ENCODE results near the gene CCNF.

Gene CCNF

GRCh38 chr16:2485811-2486507 lies 56.7 kb downstream of the CCNF start:
- DNase-seq (ENCODE audit: low read depth in 2 of 2): no peak

- no peak for DNase-seq (ENCODE audit: low read depth in 2 of 2)
Observed at GRCh38 chr16:2486645-2487516, 57.6 kb downstream of the CCNF start.

GRCh38 chr16:2487517-2487842 lies 58.2 kb downstream of the CCNF start:
- DNase-seq (ENCODE audit: low read depth in 2 of 2): no peak

GRCh38 chr16:2487903-2488531 lies 58.8 kb downstream of the CCNF start:
- DNase-seq (ENCODE audit: low read depth in 2 of 2): no peak

GRCh38 chr16:2489581-2489980 lies 60.3 kb downstream of the CCNF start:
- no peak for DNase-seq (ENCODE audit: low read depth in 2 of 2)

- DNase-seq (ENCODE audit: low read depth in 2 of 2): no peak
Observed at GRCh38 chr16:2490190-2491105, 61.2 kb downstream of the CCNF start.

GRCh38 chr16:2492292-2492691 lies 63.0 kb downstream of the CCNF start:
- DNase-seq (ENCODE audit: low read depth in 2 of 2): no peak

GRCh38 chr16:2493605-2494004 lies 64.4 kb downstream of the CCNF start:
- DNase-seq (ENCODE audit: low read depth in 2 of 2): no peak

DNA sequence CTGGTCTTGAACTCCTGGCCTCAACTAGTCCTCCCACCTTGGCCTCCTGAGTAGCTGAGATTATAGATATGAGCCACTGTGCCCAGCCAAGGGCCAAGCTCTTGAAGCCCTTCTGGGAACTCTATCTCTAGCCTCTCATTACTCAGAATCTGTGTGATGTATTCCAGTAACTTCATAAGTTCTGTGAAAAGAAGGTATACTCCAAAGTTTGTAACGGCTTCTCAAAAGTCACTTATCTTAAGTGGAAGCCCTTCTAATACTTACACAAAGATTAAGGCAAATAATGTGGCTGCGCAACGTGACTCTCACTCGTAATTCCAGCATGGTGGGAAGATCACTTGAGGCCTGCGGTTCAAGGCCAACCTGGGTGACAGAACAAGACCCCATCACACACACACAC lies 65.4 kb downstream of the CCNF start:
- DNase-seq (ENCODE audit: low read depth in 2 of 2): no peak

GRCh38 chr16:2495041-2495440 lies 65.8 kb downstream of the CCNF start:
- no peak for DNase-seq (ENCODE audit: low read depth in 2 of 2)

DNA sequence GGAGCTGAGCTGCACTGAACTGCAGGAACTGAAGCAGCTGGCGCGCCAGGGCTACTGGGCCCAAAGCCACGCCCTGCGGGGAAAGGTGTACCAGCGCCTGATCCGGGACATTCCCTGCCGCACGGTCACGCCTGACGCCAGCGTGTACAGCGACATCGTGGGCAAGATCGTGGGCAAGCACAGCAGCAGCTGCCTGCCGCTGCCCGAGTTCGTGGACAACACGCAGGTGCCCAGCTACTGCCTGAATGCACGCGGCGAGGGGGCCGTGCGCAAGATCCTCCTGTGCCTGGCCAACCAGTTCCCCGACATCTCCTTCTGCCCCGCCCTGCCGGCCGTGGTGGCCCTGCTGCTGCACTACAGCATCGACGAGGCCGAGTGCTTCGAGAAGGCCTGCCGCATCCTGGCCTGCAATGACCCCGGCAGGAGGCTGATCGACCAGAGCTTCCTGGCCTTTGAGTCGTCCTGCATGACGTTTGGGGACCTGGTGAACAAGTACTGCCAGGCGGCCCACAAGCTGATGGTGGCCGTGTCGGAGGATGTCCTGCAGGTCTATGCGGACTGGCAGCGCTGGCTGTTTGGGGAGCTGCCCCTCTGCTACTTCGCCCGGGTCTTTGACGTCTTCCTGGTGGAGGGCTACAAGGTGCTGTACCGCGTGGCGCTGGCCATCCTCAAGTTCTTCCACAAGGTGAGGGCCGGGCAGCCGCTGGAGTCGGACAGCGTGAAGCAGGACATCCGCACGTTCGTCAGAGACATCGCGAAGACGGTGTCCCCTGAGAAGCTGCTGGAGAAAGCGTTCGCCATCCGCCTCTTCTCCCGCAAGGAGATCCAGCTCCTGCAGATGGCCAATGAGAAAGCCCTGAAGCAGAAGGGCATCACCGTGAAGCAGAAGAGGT lies 67.2 kb downstream of the CCNF start:
- DNase-seq (ENCODE audit: low read depth in 2 of 2): no peak

- no peak for DNase-seq (ENCODE audit: low read depth in 2 of 2)
Observed at GRCh38 chr16:2497116-2497630, 67.9 kb downstream of the CCNF start.

DNA sequence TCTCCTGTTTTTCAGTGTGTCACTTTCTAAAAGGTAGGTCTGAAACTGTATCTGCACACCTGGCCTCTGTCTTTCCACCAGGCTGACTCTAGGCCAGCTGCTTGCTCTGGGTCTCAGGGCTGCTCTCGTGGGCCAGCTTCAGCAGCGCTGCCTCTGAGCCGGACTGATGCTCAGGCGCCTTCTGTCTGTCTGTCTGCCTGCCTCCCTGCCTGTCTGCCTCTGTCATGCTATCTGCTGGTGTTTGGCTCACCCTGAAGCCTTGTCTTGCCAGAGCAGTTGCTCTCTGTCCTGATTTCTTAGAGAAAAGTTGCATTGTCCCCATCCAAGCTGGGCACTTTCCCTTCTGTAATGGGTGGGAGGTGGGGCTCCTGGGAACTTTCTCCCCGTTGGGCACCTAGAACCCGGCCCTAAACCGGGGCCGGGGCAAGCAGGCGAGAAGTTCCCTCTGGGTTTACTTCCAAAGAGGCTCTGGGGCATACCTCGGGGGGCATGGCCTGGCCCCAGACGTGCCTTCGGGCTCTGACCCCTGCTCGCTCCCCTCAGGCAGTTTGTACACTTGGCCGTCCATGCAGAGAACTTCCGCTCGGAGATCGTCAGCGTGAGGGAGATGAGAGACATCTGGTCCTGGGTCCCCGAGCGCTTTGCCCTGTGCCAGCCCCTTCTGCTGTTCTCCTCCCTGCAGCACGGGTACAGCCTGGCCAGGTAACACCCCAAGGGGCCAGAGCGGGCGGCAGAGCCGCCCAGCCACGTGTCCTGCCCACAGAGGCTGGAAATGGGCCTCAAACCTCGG lies 68.6 kb downstream of the CCNF start:
- DNase-seq (ENCODE audit: low read depth in 2 of 2): no peak

DNA sequence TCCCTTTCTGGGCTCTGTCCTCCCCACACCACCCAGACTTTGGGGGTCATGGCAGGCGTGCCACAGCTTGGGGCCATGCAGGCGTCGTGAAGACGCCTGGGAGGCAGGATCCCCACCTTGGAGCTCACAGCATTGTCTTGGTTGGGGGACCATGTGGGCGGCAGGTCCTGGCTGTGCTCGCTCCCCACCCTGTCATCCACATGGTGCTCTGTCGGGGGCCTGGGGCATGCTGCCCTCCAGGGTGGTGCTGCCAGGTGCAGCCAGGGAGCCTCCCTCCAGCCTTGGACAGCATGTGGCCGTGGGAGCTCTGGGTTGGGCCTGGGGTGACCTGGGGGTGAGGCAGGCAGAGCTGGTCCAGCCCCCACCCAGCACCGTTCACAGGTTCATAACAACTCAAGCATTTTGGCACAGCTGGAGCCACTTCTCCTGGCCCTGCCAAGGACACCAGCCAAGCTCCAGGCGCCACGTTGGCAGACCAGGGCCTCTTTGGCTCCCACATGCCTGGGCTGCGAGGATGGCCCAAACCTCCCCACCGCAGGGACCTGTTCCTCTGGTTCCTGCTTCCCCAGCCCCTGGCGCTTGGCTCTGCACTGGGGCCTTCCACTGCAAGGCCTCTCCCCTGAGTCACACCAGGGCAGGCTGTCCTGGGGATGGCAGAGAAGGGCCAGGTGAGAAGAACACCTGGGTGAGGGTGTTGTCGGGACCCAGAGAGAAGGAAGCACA lies 69.4 kb downstream of the CCNF start:
- DNase-seq (ENCODE audit: low read depth in 2 of 2): no peak

DNA sequence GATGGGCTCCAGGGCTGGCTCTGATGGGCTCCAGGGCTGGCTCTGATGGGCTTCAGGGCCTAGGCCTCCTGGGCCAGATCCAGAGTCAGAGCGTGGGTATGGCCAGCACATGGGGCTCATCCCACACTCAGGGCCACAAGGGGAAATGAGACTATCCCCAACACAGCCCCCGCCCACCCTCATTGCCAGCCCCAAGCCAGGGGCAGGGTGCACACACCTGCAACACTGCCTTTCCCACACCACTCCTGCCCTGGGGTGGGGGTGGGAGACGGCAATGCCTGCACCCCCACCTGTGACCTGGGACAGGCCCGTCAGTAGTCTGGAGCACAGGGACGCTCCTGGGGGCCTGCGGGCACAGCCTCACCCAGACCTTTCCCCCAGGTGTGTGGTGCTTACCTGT lies 70.2 kb downstream of the CCNF start:
- DNase-seq (ENCODE audit: low read depth in 2 of 2): no peak

- no peak for DNase-seq (ENCODE audit: low read depth in 2 of 2)
Observed at GRCh38 chr16:2499890-2500429, 70.7 kb downstream of the CCNF start.

DNA sequence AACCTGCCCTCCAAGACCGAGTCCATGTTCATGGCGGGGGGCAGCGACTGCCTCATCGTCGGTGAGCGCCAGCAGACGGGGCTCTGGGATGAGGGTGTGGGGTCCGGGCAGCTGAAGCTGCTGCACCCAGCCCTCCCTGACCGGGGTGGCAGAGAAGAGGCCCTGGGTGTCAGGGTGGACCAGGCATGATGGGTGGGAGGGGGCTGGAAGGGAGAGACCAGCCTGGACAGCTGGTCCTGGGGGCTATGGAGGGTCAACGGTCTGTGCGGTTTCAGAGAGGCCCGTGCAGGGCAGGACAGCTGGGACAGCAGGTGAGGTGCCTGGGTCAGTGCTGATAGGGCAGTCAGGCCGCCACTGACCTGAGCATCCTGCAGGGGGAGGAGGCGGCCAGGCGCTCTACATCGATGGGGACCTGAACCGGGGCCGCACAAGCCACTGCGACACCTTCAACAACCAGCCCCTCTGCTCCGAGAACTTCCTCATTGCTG lies 71.2 kb downstream of the CCNF start:
- DNase-seq (ENCODE audit: low read depth in 2 of 2): no peak

GRCh38 chr16:2500918-2501750 lies 71.9 kb downstream of the CCNF start:
- DNase-seq (ENCODE audit: low read depth in 2 of 2): peak in 1 of 2 experiments; percentile 24

Measured in fibroblast of skin of left biceps (primary cell).